GM23338 (cell line): ENCODE results near the gene B4GALT5.

Experiments
- CREB1 ChIP-seq: fragments of 250-450 bp; sonication (Bioruptor Pico); IDR thresholded peaks from 2 replicates; pipeline ENCODE4 v1.5.0; 2020; ENCODE audit warnings: low read depth, mild to moderate bottlenecking, moderate library complexity
- EZH2 ChIP-seq: fragments of 200-600 bp; sonication (generic); IDR thresholded peaks from one replicate; pipeline ENCODE4 v1.8.0; 2017; ENCODE audit warnings: antibody characterized with exemption, mild to moderate bottlenecking, low read depth; ENCODE audit not compliant: unreplicated experiment
- POLR2AphosphoS5 ChIP-seq: IDR thresholded peaks from 2 replicates; pipeline ENCODE4 v1.6.1; 2016; ENCODE audit warnings: antibody characterized with exemption, low read depth
- TF ChIP-seq, protein P1 (sequence below), 2 experiments: fragments of 200-600 bp in 1 of 2; sonication (generic) in 1 of 2; conservative IDR thresholded peaks; 2 replicates each; pipeline versions ENCODE4 v1.5.1 to v1.6.1; 2016 to 2017; ENCODE audit warnings: antibody characterized with exemption in 2 of 2, low read depth in 2 of 2, mild to moderate bottlenecking in 2 of 2, moderate library complexity in 1 of 2

DNA sequence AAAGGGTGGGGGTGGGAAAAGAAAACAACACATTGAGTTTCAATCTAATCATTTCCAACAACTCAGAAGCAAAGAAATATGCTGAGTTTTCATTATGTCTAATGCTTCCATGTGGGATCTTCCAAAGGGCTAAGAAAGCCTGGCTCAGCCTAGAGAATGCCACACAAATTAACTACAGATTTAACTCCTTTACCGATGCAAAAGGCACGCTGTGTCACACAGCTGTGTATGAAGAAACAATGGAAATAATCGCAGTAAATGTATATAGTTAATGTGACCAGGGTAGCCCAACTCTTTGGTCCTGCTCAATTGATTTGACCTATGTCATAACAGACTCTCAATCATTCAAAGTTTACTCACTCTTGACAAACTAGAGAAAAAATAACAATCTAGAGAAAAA, 17.8 kb downstream of the B4GALT5 start:
- TF ChIP-seq, protein P1, sequence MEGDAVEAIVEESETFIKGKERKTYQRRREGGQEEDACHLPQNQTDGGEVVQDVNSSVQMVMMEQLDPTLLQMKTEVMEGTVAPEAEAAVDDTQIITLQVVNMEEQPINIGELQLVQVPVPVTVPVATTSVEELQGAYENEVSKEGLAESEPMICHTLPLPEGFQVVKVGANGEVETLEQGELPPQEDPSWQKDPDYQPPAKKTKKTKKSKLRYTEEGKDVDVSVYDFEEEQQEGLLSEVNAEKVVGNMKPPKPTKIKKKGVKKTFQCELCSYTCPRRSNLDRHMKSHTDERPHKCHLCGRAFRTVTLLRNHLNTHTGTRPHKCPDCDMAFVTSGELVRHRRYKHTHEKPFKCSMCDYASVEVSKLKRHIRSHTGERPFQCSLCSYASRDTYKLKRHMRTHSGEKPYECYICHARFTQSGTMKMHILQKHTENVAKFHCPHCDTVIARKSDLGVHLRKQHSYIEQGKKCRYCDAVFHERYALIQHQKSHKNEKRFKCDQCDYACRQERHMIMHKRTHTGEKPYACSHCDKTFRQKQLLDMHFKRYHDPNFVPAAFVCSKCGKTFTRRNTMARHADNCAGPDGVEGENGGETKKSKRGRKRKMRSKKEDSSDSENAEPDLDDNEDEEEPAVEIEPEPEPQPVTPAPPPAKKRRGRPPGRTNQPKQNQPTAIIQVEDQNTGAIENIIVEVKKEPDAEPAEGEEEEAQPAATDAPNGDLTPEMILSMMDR (conservative IDR thresholded peaks at IDR 0.05; ENCODE audit: low read depth in 2 of 2) = no peak
- TF ChIP-seq EZH2 (no peak), CREB1 (CRISPR knock-in tag) (no peak), POLR2AphosphoS5 (no peak)
